ENCODE data around the gene SPARCL1.

DNA sequence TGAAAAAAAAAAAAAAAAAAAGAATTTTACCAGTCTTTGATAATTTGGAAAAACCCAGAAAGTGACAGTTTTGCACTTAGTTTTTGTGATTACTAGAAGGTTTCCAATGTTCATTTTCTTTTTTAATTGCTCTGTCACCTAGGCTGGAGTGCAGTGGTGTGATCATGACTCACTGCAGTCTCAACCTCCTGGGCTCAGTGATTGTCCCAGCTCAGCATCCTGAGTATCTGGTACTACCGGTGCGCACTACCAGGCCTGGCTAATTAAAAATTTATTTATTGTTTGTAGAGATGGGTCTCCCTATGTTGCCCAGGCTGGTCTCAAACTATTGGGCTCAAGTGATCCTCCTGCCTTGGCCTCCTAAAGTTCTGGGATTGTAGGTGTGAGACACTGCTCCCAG is 103.5 kb downstream of the SPARCL1 start:
- no peak for TF ChIP-seq GATA2 (IDR thresholded peaks at IDR 0.05; ENCODE audit: low read depth, low read length)
- no peak for TF ChIP-seq GATA3 (IDR thresholded peaks at IDR 0.05; ENCODE audit: low read depth, low read length)

All from SH-SY5Y (cell line).